NCI-H1694 (cell line): ENCODE results near the gene SS18L1.

Experiments used
- DNase-seq: peaks from one replicate; lab custom pipeline; 2025; lab: John Stamatoyannopoulos, UW

Gene SS18L1

GRCh38 chr20:62156592-62157386, 13.2 kb downstream of the SS18L1 start:
- DNase-seq, result peak; percentile 24

- no peak for DNase-seq
Measured at GRCh38 chr20:62157387-62158087, 14.0 kb downstream of the SS18L1 start.

GRCh38 chr20:62158088-62158400, 14.5 kb downstream of the SS18L1 start:
- DNase-seq, result no peak

DNA sequence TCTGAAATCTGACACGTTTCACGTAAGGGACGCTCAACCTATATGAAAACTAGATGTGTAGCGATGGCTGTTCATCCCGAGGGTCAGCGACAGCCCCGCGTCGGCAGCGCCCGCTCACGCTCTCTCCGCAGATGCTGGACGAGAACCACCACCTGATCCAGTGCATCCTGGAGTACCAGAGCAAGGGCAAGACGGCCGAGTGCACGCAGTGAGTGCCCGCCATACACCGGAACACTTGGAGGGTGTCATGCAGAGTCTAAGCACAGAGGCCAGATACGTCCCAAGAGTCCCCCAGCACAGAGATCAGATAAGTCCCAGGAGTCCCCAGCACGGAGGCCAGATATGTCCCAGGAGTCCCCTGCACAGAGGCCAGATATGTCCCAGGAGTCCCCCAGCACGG, 15.0 kb downstream of the SS18L1 start:
- no peak for DNase-seq

DNA sequence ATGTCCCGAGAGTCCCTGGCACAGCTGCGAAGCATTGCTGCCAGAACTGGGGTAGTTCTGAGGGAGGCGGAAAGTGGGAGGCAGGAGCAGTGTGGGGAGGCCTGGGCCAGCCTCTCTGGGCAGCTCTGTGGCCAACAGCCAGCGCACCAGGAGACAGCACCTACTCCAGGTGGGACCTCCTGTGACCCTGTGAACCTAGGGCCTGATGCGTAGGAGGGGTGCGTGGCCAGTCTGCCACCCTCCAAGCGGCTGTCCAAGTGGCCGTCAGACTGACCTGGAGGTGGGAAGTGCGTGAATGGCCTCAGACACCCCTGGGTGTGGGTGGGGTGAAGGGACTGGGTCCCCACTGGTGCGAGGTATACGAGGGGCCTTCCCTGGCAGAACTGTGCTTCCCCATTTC, 15.5 kb downstream of the SS18L1 start:
- DNase-seq, result no peak

DNA sequence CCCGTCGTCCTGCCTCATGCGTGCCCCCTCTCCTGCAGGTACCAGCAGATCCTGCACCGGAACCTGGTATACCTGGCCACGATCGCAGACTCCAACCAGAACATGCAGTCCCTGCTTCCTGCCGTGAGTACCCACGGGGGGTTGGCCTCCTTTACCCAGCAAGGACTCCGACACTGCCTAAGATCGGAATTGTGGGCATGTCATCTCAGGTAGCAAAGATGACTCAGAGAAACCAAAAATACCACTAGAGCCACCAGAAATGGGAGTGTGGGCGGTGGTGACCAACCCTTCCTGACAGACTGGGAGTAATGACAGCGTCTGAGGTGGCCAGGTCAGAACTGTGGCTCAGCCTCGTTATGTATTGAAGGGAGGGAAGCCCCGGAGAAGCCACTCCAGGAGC, 16.3 kb downstream of the SS18L1 start:
- no peak for DNase-seq

- no peak for DNase-seq
Measured at GRCh38 chr20:62160253-62160652, 16.7 kb downstream of the SS18L1 start.

- DNase-seq, result no peak
Measured at GRCh38 chr20:62160876-62161275, 17.3 kb downstream of the SS18L1 start.

- DNase-seq, result no peak
Measured at GRCh38 chr20:62161347-62161746, 17.8 kb downstream of the SS18L1 start.

DNA sequence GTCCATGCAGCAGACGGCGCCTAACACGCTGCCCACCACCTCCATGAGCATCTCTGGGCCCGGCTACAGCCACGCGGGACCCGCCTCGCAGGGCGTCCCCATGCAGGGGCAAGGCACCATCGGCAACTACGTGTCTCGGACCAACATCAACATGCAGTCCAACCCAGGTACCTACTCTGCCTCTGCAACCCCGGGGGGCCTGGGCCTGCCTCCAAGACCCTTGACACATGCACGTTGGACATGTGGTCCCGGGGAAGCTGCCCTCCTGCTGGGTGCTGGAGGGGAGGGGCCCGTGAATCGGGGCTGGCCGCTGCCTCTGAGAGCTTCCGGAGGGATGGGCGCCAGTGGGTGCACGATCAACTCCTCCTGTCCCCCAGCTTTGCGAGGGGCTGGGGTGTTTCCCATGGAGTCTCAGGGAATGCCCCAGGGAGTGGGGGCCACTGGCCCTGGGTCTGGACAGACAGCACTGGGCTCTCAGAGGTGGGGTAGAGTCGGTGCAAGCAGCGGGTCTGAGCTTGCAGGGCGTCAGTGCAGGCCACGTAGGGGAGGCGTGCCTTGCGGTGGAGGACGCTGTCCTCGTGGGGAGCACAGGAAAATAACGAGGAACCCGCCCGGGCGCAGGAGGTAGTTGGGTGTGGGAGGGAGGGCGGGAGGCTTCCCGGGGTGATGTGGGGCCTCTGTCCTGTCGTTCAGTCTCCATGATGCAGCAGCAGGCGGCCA, 19.4 kb downstream of the SS18L1 start:
- DNase-seq, result no peak

DNA sequence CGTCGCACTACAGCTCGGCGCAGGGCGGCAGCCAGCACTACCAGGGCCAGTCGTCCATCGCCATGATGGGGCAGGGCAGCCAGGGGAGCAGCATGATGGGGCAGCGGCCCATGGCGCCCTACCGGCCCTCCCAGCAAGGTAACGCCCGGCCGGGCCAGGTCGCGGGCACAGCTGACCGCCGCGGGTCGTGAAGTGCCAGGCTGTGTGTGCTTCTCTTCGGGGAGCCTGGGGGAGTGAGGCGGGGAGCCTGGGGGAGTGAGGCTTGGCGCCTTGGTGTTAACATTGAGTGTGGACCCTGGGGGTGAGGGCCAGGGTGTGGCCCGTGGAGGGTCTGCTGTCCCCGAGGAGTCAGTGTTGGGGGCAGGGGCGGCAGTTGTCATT, 19.9 kb downstream of the SS18L1 start:
- no peak for DNase-seq

- DNase-seq, result no peak
Measured at GRCh38 chr20:62163986-62164762, 20.6 kb downstream of the SS18L1 start.

GRCh38 chr20:62164879-62165761, 21.6 kb downstream of the SS18L1 start:
- no peak for DNase-seq

GRCh38 chr20:62165762-62166399, 22.3 kb downstream of the SS18L1 start:
- no peak for DNase-seq

- no peak for DNase-seq
Measured at GRCh38 chr20:62167474-62167873, 23.9 kb downstream of the SS18L1 start.

DNA sequence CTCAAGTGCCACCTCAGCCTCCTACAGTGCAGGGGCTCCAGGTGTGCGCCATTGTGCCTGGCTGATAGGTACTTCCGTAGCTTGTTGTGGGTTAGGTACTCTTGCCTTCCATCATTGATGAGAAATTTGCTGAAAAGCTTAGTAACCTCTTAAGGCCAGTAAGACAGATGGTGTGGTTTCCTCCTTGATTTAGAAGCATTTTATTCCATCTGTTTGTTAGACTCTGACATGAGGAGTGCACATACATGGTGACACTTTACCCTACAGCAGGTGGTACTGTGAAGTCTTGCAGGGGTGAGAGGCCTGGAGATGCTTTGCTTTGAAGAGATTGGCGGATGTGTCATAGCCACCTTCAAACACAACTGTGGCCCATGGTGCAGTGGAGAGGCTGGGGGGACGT, 24.5 kb downstream of the SS18L1 start:
- no peak for DNase-seq

- DNase-seq, result no peak
Measured at GRCh38 chr20:62168890-62169435, 25.4 kb downstream of the SS18L1 start.

- no peak for DNase-seq
Measured at GRCh38 chr20:62170536-62170935, 27.0 kb downstream of the SS18L1 start.

DNA sequence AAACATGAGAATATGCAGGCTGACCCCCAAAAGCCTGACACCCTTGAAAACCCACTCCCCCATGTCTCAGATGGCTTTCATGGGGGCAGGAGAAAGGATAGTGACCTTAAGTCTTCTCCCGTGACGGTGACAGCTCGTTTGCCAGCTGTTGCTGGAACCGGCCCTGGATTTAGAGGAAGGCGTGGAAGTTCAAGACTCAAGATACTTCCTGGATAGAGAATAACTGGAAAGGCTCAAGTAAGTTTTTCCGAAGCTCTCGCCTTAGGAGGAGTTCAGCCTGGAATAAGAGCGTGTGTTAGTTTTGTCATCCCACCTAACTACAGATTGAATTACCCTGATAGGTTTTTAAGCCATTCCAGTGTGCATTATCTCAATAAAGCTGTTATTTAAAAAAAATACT, 27.7 kb downstream of the SS18L1 start:
- no peak for DNase-seq

GRCh38 chr20:62172666-62173065, 29.1 kb downstream of the SS18L1 start:
- no peak for DNase-seq
